ENCODE results near the gene CHCHD3. TPM values are rescaled to one million over a fixed set of nuclear protein-coding genes. Genes with fewer than 3 reads are reported as not detected.

CHCHD3 gene
- total RNA-seq, 1 donor from 2014 or later, result 142 TPM

- TF ChIP-seq EZH2 (IDR thresholded peaks at IDR 0.05), result no peak
- TF ChIP-seq EZH2phosphoT487 (IDR thresholded peaks at IDR 0.05), result no peak
- TF ChIP-seq CTCF (IDR thresholded peaks at IDR 0.05), result no peak
- no peaks in the 10 kb centered on the region for H3K36me3 Mint-ChIP-seq
- H4K20me1 ChIP-seq (ENCODE audit: low read depth), result no peaks in the 10 kb centered on the region
- no peak overlapping the region for H3K27ac Mint-ChIP-seq
- H3K27me3 ChIP-seq, result no peaks in the 10 kb centered on the region
- H3K9me3 ChIP-seq (ENCODE audit: low read depth), result no peaks in the 10 kb centered on the region
- no peaks in the 10 kb centered on the region for H3K4me1 ChIP-seq
- H3K27me3 Mint-ChIP-seq (ENCODE audit: insufficient read depth, low read depth), result no peaks in the 10 kb centered on the region
- no peak for DNase-seq (ENCODE audit: low spot score)
- no peaks in the 10 kb centered on the region for H3K36me3 ChIP-seq
- peaks cover 13% of the 10 kb centered on the region for H3K4me1 Mint-ChIP-seq
- no peak overlapping the region for H3K4me3 Mint-ChIP-seq
- H3K27ac ChIP-seq, result no peak overlapping the region
- no peak overlapping the region for H3K4me3 ChIP-seq
- H2AFZ ChIP-seq (replicated peaks), result no peak overlapping the region
- no peaks in the 10 kb centered on the region for H3F3A ChIP-seq (ENCODE audit: low read depth)
- no peaks in the 10 kb centered on the region for H3K9me3 Mint-ChIP-seq
- no peaks in the 10 kb centered on the region for H3K79me2 ChIP-seq (ENCODE audit: low read depth)
- no peak overlapping the region for H3K4me2 ChIP-seq
- H3K9ac ChIP-seq, result no peak overlapping the region
Measured at GRCh38 chr7:132735476-132735875, 346.4 kb downstream of the CHCHD3 start.

Small RNA genes within 50 kb of the gene (small RNA-seq; reads per million reads assigned to genes)
- not detected for gene RF00218
- not detected for gene RNU6-92P

Other genes starting within 250 kb of the CHCHD3 start
- 98.0 and 129 TPM in 2 replicates for gene EXOC4, start 171.0 kb upstream of the CHCHD3 start, total RNA-seq (ENCODE audit: low replicate concordance)